ENCODE results near the gene ZNF816.
"Not testable (repeated sequence)": the region's sequence is repeated elsewhere in the genome, so short reads cannot be mapped to it uniquely, and the experiment has no call there.

Gene ZNF816

GRCh38 chr19:52943884-52944643 is 18.6 kb downstream of the ZNF816 start:
- Histone ChIP-seq H3K9me3 (ENCODE audit: control insufficient read depth, insufficient read depth, low read length) (no peaks in the 10 kb centered on the region), H3K27ac (ENCODE audit: low read length) (no peak overlapping the region), H3K36me3 (ENCODE audit: control insufficient read depth, insufficient read depth, low read length) (no peaks in the 10 kb centered on the region), H3K4me1 (ENCODE audit: control insufficient read depth, insufficient read depth, low read length) (peaks cover 2% of the 10 kb centered on the region; the same call in 1 of the 2 replicates), H3K4me3 (ENCODE audit: low read length) (no peak overlapping the region), H3K27me3 (ENCODE audit: control insufficient read depth, insufficient read depth, low read length) (no peaks in the 10 kb centered on the region)
- no peak for DNase-seq (ENCODE audit: low read depth, low spot score)
- WGBS (ENCODE audit: insufficient coverage, insufficient read length) = no CpG with 5 or more reads among the region's 17 CpGs

DNA sequence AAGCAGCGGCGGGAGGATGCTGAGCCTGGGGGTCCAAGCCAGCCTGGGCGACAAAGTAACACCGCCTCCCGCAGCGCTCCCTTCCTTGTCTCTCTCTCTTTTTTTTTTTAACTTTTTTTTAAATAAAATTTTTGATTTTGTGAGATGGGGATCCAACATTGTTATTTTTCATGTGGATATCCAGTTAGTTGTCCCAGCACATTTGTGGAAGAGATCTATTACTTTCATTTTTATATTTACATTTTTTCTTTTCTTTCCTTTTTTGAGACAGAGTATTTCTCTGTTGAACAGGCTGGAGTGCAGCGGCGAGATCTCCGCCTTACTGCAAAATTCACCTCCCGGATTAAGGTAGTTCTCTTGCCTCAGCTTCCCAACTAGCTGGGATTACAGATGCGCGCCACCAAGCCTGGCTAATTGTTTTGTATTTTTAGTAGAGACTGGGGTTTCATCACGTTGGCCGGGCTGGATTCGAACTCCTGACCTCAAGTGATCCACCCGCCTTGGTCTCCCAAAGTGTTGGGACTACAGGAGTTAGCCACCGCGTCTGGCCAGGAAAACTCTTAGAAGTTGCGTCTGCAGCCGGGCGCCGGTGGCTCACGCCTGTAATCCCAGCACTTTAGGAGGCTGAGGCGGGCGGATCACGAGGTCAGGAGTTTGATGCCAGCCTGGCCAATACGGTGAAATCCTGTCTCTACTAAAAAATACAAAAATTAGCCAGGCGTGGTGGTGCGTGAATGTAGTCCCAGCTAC is 19.4 kb downstream of the ZNF816 start:
- Histone ChIP-seq H3K27me3 (ENCODE audit: control insufficient read depth, insufficient read depth, low read length) (no peaks in the 10 kb centered on the region), H3K9me3 (ENCODE audit: control insufficient read depth, insufficient read depth, low read length) (no peaks in the 10 kb centered on the region), H3K27ac (ENCODE audit: low read length) (no peak overlapping the region), H3K36me3 (ENCODE audit: control insufficient read depth, insufficient read depth, low read length) (no peaks in the 10 kb centered on the region), H3K4me1 (ENCODE audit: control insufficient read depth, insufficient read depth, low read length) (peaks cover 2% of the 10 kb centered on the region; the same call in 1 of the 2 replicates), H3K4me3 (ENCODE audit: low read length) (no peak overlapping the region)
- no peak for DNase-seq (ENCODE audit: low read depth, low spot score)
- no CpG with 5 or more reads among the region's 29 CpGs for WGBS (ENCODE audit: insufficient coverage, insufficient read length)

- Histone ChIP-seq H3K4me3 (ENCODE audit: low read length) (peak overlapping the region; percentile 83), H3K9me3 (ENCODE audit: control insufficient read depth, insufficient read depth, low read length) (no peaks in the 10 kb centered on the region), H3K27ac (ENCODE audit: low read length) (no peak overlapping the region), H3K27me3 (ENCODE audit: control insufficient read depth, insufficient read depth, low read length) (no peaks in the 10 kb centered on the region), H3K36me3 (ENCODE audit: control insufficient read depth, insufficient read depth, low read length) (no peaks in the 10 kb centered on the region), H3K4me1 (ENCODE audit: control insufficient read depth, insufficient read depth, low read length) (peaks cover 2% of the 10 kb centered on the region; the same call in 1 of the 2 replicates)
- no peak for DNase-seq (ENCODE audit: low read depth, low spot score)
- no CpG with 5 or more reads among the region's 43 CpGs for WGBS (ENCODE audit: insufficient coverage, insufficient read length)
Observed at GRCh38 chr19:52942386-52943133, 20.1 kb downstream of the ZNF816 start.

GRCh38 chr19:52941941-52942385 is 20.7 kb downstream of the ZNF816 start:
- H3K36me3 ChIP-seq (ENCODE audit: control insufficient read depth, insufficient read depth, low read length) = no peaks in the 10 kb centered on the region
- H3K9me3 ChIP-seq (ENCODE audit: control insufficient read depth, insufficient read depth, low read length) = no peaks in the 10 kb centered on the region
- H3K27ac ChIP-seq (ENCODE audit: low read length) = no peak overlapping the region
- DNase-seq (ENCODE audit: low read depth, low spot score) = no peak
- H3K4me3 ChIP-seq (ENCODE audit: low read length) = peak overlapping the region; percentile 83
- H3K4me1 ChIP-seq (ENCODE audit: control insufficient read depth, insufficient read depth, low read length) = peaks cover 2% of the 10 kb centered on the region; the same call in 1 of the 2 replicates
- H3K27me3 ChIP-seq (ENCODE audit: control insufficient read depth, insufficient read depth, low read length) = no peaks in the 10 kb centered on the region
- WGBS (ENCODE audit: insufficient coverage, insufficient read length) = no CpG with 5 or more reads among the region's 26 CpGs

- peak overlapping the region; percentile 83; the same call in 1 of the 2 replicates for H3K4me3 ChIP-seq (ENCODE audit: low read length)
- not testable (repeated sequence) for H3K4me1 ChIP-seq (ENCODE audit: control insufficient read depth, insufficient read depth, low read length); H3K9me3 ChIP-seq (ENCODE audit: control insufficient read depth, insufficient read depth, low read length); H3K36me3 ChIP-seq (ENCODE audit: control insufficient read depth, insufficient read depth, low read length); H3K27ac ChIP-seq (ENCODE audit: low read length); H3K27me3 ChIP-seq (ENCODE audit: control insufficient read depth, insufficient read depth, low read length); DNase-seq (ENCODE audit: low read depth, low spot score)
- 100% methylated on average over 1 of the region's 2 CpGs for WGBS (ENCODE audit: insufficient coverage, insufficient read length)
Observed at GRCh38 chr19:52941523-52941922, 21.2 kb downstream of the ZNF816 start.

GRCh38 chr19:52940905-52941304 is 21.8 kb downstream of the ZNF816 start:
- not testable (repeated sequence) for H3K36me3 ChIP-seq (ENCODE audit: control insufficient read depth, insufficient read depth, low read length); H3K27me3 ChIP-seq (ENCODE audit: control insufficient read depth, insufficient read depth, low read length); H3K9me3 ChIP-seq (ENCODE audit: control insufficient read depth, insufficient read depth, low read length); H3K27ac ChIP-seq (ENCODE audit: low read length); H3K4me1 ChIP-seq (ENCODE audit: control insufficient read depth, insufficient read depth, low read length); H3K4me3 ChIP-seq (ENCODE audit: low read length); DNase-seq (ENCODE audit: low read depth, low spot score)
- no CpG with 5 or more reads among the region's 5 CpGs for WGBS (ENCODE audit: insufficient coverage, insufficient read length)

GRCh38 chr19:52938761-52939160 is 23.9 kb downstream of the ZNF816 start:
- no peak overlapping the region for H3K4me3 ChIP-seq (ENCODE audit: low read length)
- H3K27me3 ChIP-seq (ENCODE audit: control insufficient read depth, insufficient read depth, low read length) = no peaks in the 10 kb centered on the region
- no peak for DNase-seq (ENCODE audit: low read depth, low spot score)
- H3K36me3 ChIP-seq (ENCODE audit: control insufficient read depth, insufficient read depth, low read length) = peaks cover 2% of the 10 kb centered on the region; the same call in 1 of the 2 replicates
- no CpG with 5 or more reads among the region's 5 CpGs for WGBS (ENCODE audit: insufficient coverage, insufficient read length)
- H3K9me3 ChIP-seq (ENCODE audit: control insufficient read depth, insufficient read depth, low read length) = no peaks in the 10 kb centered on the region
- H3K27ac ChIP-seq (ENCODE audit: low read length) = no peak overlapping the region
- no peaks in the 10 kb centered on the region for H3K4me1 ChIP-seq (ENCODE audit: control insufficient read depth, insufficient read depth, low read length)

DNA sequence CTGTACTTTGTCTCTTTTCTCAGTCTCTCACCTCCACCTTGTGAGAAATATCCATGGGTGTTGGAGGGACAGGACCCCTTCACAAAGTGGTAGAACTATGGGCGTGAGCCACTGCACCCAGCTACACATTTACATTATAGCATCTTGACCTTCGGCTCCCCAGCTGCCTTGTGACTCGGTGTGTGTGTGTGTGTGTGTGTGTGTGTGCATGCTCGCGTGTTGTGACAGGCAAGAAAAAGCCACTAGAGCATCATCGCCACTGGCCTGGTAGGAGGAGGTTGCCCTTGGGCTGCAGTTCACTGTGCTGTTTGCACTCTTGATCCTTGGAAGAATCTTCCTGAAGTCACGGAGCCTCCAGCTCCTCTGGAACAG is 25.7 kb downstream of the ZNF816 start:
- H3K9me3 ChIP-seq (ENCODE audit: control insufficient read depth, insufficient read depth, low read length) = no peaks in the 10 kb centered on the region
- H3K4me1 ChIP-seq (ENCODE audit: control insufficient read depth, insufficient read depth, low read length) = no peaks in the 10 kb centered on the region
- H3K27ac ChIP-seq (ENCODE audit: low read length) = no peak overlapping the region
- no peak for DNase-seq (ENCODE audit: low read depth, low spot score)
- H3K36me3 ChIP-seq (ENCODE audit: control insufficient read depth, insufficient read depth, low read length) = peaks cover 2% of the 10 kb centered on the region; the same call in 1 of the 2 replicates
- no peaks in the 10 kb centered on the region for H3K27me3 ChIP-seq (ENCODE audit: control insufficient read depth, insufficient read depth, low read length)
- no CpG with 5 or more reads among the region's 7 CpGs for WGBS (ENCODE audit: insufficient coverage, insufficient read length)
- H3K4me3 ChIP-seq (ENCODE audit: low read length) = no peak overlapping the region

DNA sequence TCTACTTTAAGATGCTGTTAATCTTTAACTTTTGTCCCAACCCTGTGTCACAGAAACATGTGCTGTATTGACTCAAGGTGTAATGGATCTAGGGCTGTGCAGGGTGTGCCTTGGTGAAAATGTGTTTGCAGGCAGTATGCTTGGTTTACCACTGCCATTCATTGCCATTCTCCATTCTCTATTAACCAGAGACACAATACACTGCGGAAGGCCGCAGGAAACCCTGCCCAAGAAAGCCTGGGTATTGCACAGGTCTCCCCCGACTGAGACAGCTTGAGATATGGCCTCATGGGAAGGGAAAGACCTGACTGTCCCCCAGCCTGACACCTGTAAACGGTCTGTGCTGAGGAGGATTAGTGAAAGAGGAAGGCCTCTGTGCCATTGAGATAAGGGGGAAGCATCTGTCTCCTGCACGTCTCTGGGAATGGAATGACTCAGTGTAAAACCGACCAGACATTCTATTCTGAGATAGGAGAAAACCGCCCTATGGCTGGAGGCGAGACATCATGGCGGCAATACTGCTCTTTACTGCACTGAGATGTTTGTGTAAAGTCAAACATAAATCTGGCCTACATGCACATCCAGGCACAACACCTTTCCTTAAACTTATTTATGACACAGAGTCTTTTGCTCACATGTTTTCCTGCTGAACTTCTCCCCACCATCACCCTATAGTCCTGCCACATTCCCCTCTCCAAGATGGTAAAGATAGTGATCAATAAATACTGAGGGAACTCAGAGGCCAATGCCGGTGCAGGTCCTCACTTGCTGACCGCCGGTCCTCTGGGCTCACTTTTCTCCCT is 26.3 kb downstream of the ZNF816 start:
- H3K27me3 ChIP-seq (ENCODE audit: control insufficient read depth, insufficient read depth, low read length) = no peaks in the 10 kb centered on the region
- no peak overlapping the region for H3K4me3 ChIP-seq (ENCODE audit: low read length)
- no peaks in the 10 kb centered on the region for H3K4me1 ChIP-seq (ENCODE audit: control insufficient read depth, insufficient read depth, low read length)
- DNase-seq (ENCODE audit: low read depth, low spot score) = no peak
- WGBS (ENCODE audit: insufficient coverage, insufficient read length) = no CpG with 5 or more reads among the region's 12 CpGs
- peaks cover 2% of the 10 kb centered on the region; the same call in 1 of the 2 replicates for H3K36me3 ChIP-seq (ENCODE audit: control insufficient read depth, insufficient read depth, low read length)
- H3K9me3 ChIP-seq (ENCODE audit: control insufficient read depth, insufficient read depth, low read length) = no peaks in the 10 kb centered on the region
- no peak overlapping the region for H3K27ac ChIP-seq (ENCODE audit: low read length)
